ENCODE data around the gene KMT5B. TPM values are rescaled to one million over a fixed set of nuclear protein-coding genes. Genes with fewer than 3 reads are reported as not detected.

KMT5B gene
- total RNA-seq, 1 experiment from 2014 or later: 35.1 TPM

DNA sequence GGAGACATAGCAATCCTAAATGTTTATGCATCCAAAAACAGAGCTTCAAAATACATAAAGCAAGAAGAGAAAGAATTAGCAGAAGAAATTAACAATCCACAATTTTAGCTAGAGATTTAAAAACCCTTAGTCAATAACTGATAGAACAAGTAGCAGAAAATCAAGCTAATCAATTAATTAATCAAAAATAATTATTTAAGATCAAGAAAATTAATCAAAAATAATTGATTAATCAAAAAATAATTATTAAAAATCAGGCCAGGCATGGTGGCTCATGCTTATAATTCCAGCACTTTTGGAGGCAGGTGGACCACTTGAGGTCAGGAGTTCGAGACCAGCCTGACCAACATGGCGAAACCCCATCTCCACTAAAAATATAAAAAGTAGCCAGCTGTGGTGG lies 29.5 kb upstream of the KMT5B start:
- intact Hi-C loops (cut with micrococcal nuclease): no loop called here
- Histone ChIP-seq H3K9me3 (ENCODE audit: control insufficient read depth in 1 of 2, insufficient read depth in 1 of 2, low read depth in 1 of 2, low read length in 2 of 2) (no peaks in the 10 kb centered on the region), H3K9ac (ENCODE audit: low read length) (no peak overlapping the region), H3K27me3 (ENCODE audit: insufficient read depth, low read length) (no peaks in the 10 kb centered on the region), H3K4me2 (ENCODE audit: low read length) (no peak overlapping the region), H3K27ac (ENCODE audit: low read depth, low read length) (no peak overlapping the region), H3K4me1 (ENCODE audit: control insufficient read depth in 1 of 2, insufficient read depth in 2 of 2, low read length in 2 of 2) (no peaks in the 10 kb centered on the region), H3K9me2 (ENCODE audit: insufficient read depth) (no peaks in the 10 kb centered on the region), H2AFZ (ENCODE audit: low read depth, low read length, poor library complexity, severe bottlenecking) (no peak overlapping the region), H4K20me1 (ENCODE audit: insufficient read depth) (no peaks in the 10 kb centered on the region), H3K36me3 (ENCODE audit: control insufficient read depth in 1 of 2, insufficient read depth in 2 of 2, low read length in 2 of 2) (no peaks in the 10 kb centered on the region), H3K4me3 (replicated peaks in 1 of 2; ENCODE audit: low read depth in 1 of 2, low read length in 2 of 2) (no peak overlapping the region), H3K79me2 (ENCODE audit: insufficient read depth, low read length) (no peaks in the 10 kb centered on the region)
- no peak for ATAC-seq
- ChIA-PET CTCF (interaction anchor here (1.1 kb wide), 1 partner anchor 15 kb away, joined by 3 read pairs; no protein-coding TSS in a partner anchor), RAD21 (ENCODE audit: low non-redundant PET in 1 of 2, low total read pairs in 2 of 2, uncharacterized antibody in 2 of 2, unreplicated experiment in 2 of 2) (no interaction called here), POLR2A (no interaction called here)
- BruUV-seq (replicated peaks): no TSS peak
- no peak for DNase-seq (ENCODE audit: low read depth, low spot score)
- TF ChIP-seq EGR1 (IDR thresholded peaks at IDR 0.05; ENCODE audit: low read depth) (no peak), RAD21 (IDR thresholded peaks at IDR 0.05; ENCODE audit: low read depth) (no peak), ZFX (IDR thresholded peaks at IDR 0.05) (no peak), POLR2AphosphoS5 (IDR thresholded peaks at IDR 0.05; ENCODE audit: low read depth, low read length) (no peak), REST (IDR thresholded peaks at IDR 0.05; ENCODE audit: low read depth) (no peak), SIN3A (IDR thresholded peaks at IDR 0.05; ENCODE audit: low read depth) (no peak), CBX3 (IDR thresholded peaks at IDR 0.05; ENCODE audit: low read depth) (no peak), CEBPB (IDR thresholded peaks at IDR 0.05; ENCODE audit: low read depth) (no peak)

- Histone ChIP-seq H3K9ac (ENCODE audit: low read length) (no peak overlapping the region), H3K4me2 (ENCODE audit: low read length) (no peak overlapping the region), H3K4me3 (replicated peaks in 1 of 2; ENCODE audit: low read depth in 1 of 2, low read length in 2 of 2) (no peak overlapping the region), H3K9me2 (ENCODE audit: insufficient read depth) (no peaks in the 10 kb centered on the region), H3K36me3 (ENCODE audit: control insufficient read depth in 1 of 2, insufficient read depth in 2 of 2, low read length in 2 of 2) (no peaks in the 10 kb centered on the region), H3K27ac (ENCODE audit: low read depth, low read length) (no peak overlapping the region), H3K9me3 (ENCODE audit: control insufficient read depth in 1 of 2, insufficient read depth in 1 of 2, low read depth in 1 of 2, low read length in 2 of 2) (peaks cover 4 to 5% of the 10 kb centered on the region in 2 experiments; a peak in 3 of 4 replicates), H4K20me1 (ENCODE audit: insufficient read depth) (no peaks in the 10 kb centered on the region), H3K79me2 (ENCODE audit: insufficient read depth, low read length) (no peaks in the 10 kb centered on the region), H2AFZ (ENCODE audit: low read depth, low read length, poor library complexity, severe bottlenecking) (no peak overlapping the region), H3K27me3 (ENCODE audit: insufficient read depth, low read length) (no peaks in the 10 kb centered on the region), H3K4me1 (ENCODE audit: control insufficient read depth in 1 of 2, insufficient read depth in 2 of 2, low read length in 2 of 2) (peaks cover 0 to 4% of the 10 kb centered on the region in 2 experiments; a peak in 1 of 4 replicates)
- intact Hi-C loops (cut with micrococcal nuclease): no loop called here
- ATAC-seq: no peak
- ChIA-PET RAD21 (ENCODE audit: low non-redundant PET in 1 of 2, low total read pairs in 2 of 2, uncharacterized antibody in 2 of 2, unreplicated experiment in 2 of 2) (no interaction called here), CTCF (no interaction called here), POLR2A (no interaction called here)
- BruUV-seq (replicated peaks): no TSS peak
- DNase-seq (ENCODE audit: low read depth, low spot score): no peak
- TF ChIP-seq POLR2A (IDR thresholded peaks at IDR 0.05; ENCODE audit: borderline replicate concordance, extremely low read depth, insufficient read depth, insufficient read length) (no peak), EZH2phosphoT487 (IDR thresholded peaks at IDR 0.05; ENCODE audit: borderline replicate concordance) (no peak), ZFX (IDR thresholded peaks at IDR 0.05) (no peak), SIN3A (IDR thresholded peaks at IDR 0.05; ENCODE audit: low read depth) (no peak), REST (IDR thresholded peaks at IDR 0.05; ENCODE audit: low read depth) (no peak), EGR1 (IDR thresholded peaks at IDR 0.05; ENCODE audit: low read depth) (no peak), JUND (IDR thresholded peaks at IDR 0.05) (no peak), EZH2 (IDR thresholded peaks at IDR 0.05) (no peak), ZNF274 (IDR thresholded peaks at IDR 0.05; ENCODE audit: low read depth, low read length) (no peak)
Measured at GRCh38 chr11:68231621-68232020, 18.5 kb upstream of the KMT5B start.

Data from HCT116 (cell line).